B cell (primary cell): ENCODE data around the gene FLRT1. TPM values are rescaled to one million over a fixed set of nuclear protein-coding genes. Genes with fewer than 3 reads are reported as not detected.

Experiments used
- ATAC-seq: fragments of 200-7000 bp; cut with Tn5 transposase; one replicate; pipeline ENCODE4 v1.10.0; 2021; ENCODE audit warnings: low read depth, mild to moderate bottlenecking, moderate number of reproducible peaks, moderate library complexity
- CTCF ChIA-PET: fragments of 350-600 bp; sonication (Branson Sonifier 250); formaldehyde crosslinking; loops from one replicate; lab custom pipeline; 2021; ENCODE audit warnings: antibody characterized with exemption, inconsistent platforms; lab: Charles Lee
- POLR2A ChIA-PET: fragments of 350-600 bp; sonication (Branson Sonifier 250); formaldehyde crosslinking; loops from one replicate; lab custom pipeline; 2021; ENCODE audit warnings: antibody characterized with exemption; lab: Charles Lee
- DNase-seq: peaks from one replicate; pipeline ENCODE4 v3.0.0; 2013
- H2AFZ ChIP-seq: 2 replicates; pipeline ENCODE4 v1.6.1; 2012; ENCODE audit warnings: mild to moderate bottlenecking, low read depth, low read length; ENCODE audit not compliant: insufficient read depth, poor library complexity, severe bottlenecking
- H3K27ac ChIP-seq, 2 donors: 1 replicate in 1 of 2; 2 replicates in 1 of 2; pipeline ENCODE4 v1.5.1; 2012 to 2013; ENCODE audit warnings: low read length in 2 of 2, mild to moderate bottlenecking in 2 of 2, moderate library complexity in 1 of 2
- H3K27me3 ChIP-seq, 4 experiments: fragments of 200-600 bp in 1 of 4; sonication (generic) in 1 of 4; replicated peaks in 1 of 4; 1 replicate in 2 of 4; 2 replicates in 2 of 4; pipeline versions ENCODE4 v1.6.1 to v1.7.0; 2013 to 2016; ENCODE audit warnings: low read length in 3 of 4, mild to moderate bottlenecking in 2 of 4, mixed read lengths in 1 of 4, moderate library complexity in 1 of 4; ENCODE audit not compliant: insufficient read depth in 4 of 4, control insufficient read depth in 3 of 4; ENCODE audit errors: control extremely low read depth in 1 of 4
- H3K36me3 ChIP-seq, 2 experiments: replicated peaks in 1 of 2; 1 replicate in 1 of 2; 2 replicates in 1 of 2; pipeline versions ENCODE4 v1.6.1 to v1.7.1; 2013; ENCODE audit warnings: low read length in 1 of 2; ENCODE audit not compliant: insufficient read depth in 2 of 2, control insufficient read depth in 1 of 2; ENCODE audit errors: control extremely low read depth in 1 of 2, extremely low read depth in 1 of 2
- H3K4me1 ChIP-seq, 2 donors: fragments of 200-600 bp in 1 of 2; sonication (generic) in 1 of 2; 1 replicate in 1 of 2; 2 replicates in 1 of 2; pipeline versions ENCODE4 v1.5.1 to v1.6.1; 2013 to 2017; ENCODE audit warnings: low read length in 2 of 2; ENCODE audit not compliant: control insufficient read depth in 2 of 2, insufficient read depth in 2 of 2
- H3K4me2 ChIP-seq: replicated peaks from 2 replicates; pipeline ENCODE3; 2012; ENCODE audit warnings: mild to moderate bottlenecking, low read depth, low read length; ENCODE audit not compliant: poor library complexity, severe bottlenecking
- H3K4me3 ChIP-seq, 5 experiments: fragments of 200-600 bp in 1 of 5; sonication (generic) in 1 of 5; 1 replicate in 3 of 5; 2 replicates in 2 of 5; pipeline versions ENCODE4 v1.5.1 to v1.7.0; 2011 to 2016; ENCODE audit warnings: low read length in 4 of 5, mild to moderate bottlenecking in 4 of 5, low read depth in 2 of 5, control low read depth in 1 of 5, moderate library complexity in 1 of 5; ENCODE audit not compliant: insufficient read depth in 1 of 5; ENCODE audit errors: control extremely low read depth in 1 of 5, extremely low read depth in 1 of 5
- H3K79me2 ChIP-seq: fragments of 200-600 bp; sonication (generic); one replicate; pipeline ENCODE4 v1.6.0; 2016; ENCODE audit warnings: low read length; ENCODE audit not compliant: control insufficient read depth, insufficient read depth
- H3K9ac ChIP-seq: fragments of 200-600 bp; sonication (generic); 2 replicates; pipeline ENCODE4 v1.6.1; 2017; ENCODE audit warnings: mild to moderate bottlenecking, low read length, moderate library complexity
- H3K9me3 ChIP-seq, 3 donors: one replicate each; pipeline versions ENCODE4 v1.6.1 to v1.7.1; 2013; ENCODE audit warnings: low read length in 2 of 3; ENCODE audit not compliant: control insufficient read depth in 2 of 3, insufficient read depth in 1 of 3; ENCODE audit errors: control extremely low read depth in 1 of 3
- H4K20me1 ChIP-seq: 2 replicates; pipeline ENCODE4 v1.6.0; 2012; ENCODE audit warnings: mild to moderate bottlenecking, low read length; ENCODE audit not compliant: insufficient read depth, control insufficient read depth, poor library complexity, severe bottlenecking
- H3K27ac Mint-ChIP-seq: one replicate; pipeline ENCODE4 v1.8.0; 2021; ENCODE audit warnings: mixed read lengths
- H3K27me3 Mint-ChIP-seq: one replicate; pipeline ENCODE4 v1.8.0; 2021; ENCODE audit warnings: mixed read lengths
- H3K4me1 Mint-ChIP-seq: one replicate; pipeline ENCODE4 v1.8.0; 2021; ENCODE audit warnings: mixed read lengths
- H3K4me3 Mint-ChIP-seq: one replicate; pipeline ENCODE4 v1.8.0; 2021; ENCODE audit warnings: mixed read lengths
- H3K9me3 Mint-ChIP-seq: one replicate; pipeline ENCODE4 v1.8.0; 2022; ENCODE audit warnings: mixed read lengths; ENCODE audit not compliant: insufficient read depth
- CTCF ChIP-seq: fragments of 200-600 bp; IDR thresholded peaks from one replicate; pipeline ENCODE4 v1.8.0; 2022; ENCODE audit warnings: antibody characterized with exemption, mild to moderate bottlenecking
- EZH2 ChIP-seq: IDR thresholded peaks from 2 replicates; pipeline ENCODE4 v1.6.1; 2012; ENCODE audit warnings: borderline replicate concordance, low read depth, mild to moderate bottlenecking, moderate library complexity, low read length; ENCODE audit not compliant: insufficient read depth, poor library complexity, severe bottlenecking
- WGBS: methylation state at CpG from one replicate; pipeline ENCODE4 v1.1.5; 2013; ENCODE audit warnings: missing lambda C conversion rate; ENCODE audit not compliant: insufficient coverage; 5-methylcytosine and 5-hydroxymethylcytosine counted together
- intact Hi-C: fragments of 100-400 bp; cut with micrococcal nuclease; formaldehyde crosslinking; loops from one replicate; pipeline ENCODE4 v1.10.0; 2022
- polyA plus RNA-seq: library from polyadenylated mRNA; depleted of rRNA; stranded (reverse); fragments of >200 nt; gene quantifications from 2 replicates; pipeline ENCODE4 v1.2.3, GENCODE V29; 2012
- total RNA-seq, 2 donors: library from RNA; stranded (reverse); fragments of 120-200 nt in 1 of 2; gene quantifications; 1 replicate in 1 of 2; 2 replicates in 1 of 2; pipeline versions ENCODE4 v1.2.3 to v1.2.4, GENCODE V29; 2013 to 2022

FLRT1 gene
- total and polyA plus RNA-seq, 2 donors (not counting 1 experiment from before 2014, with no cell fraction given), result not detected

- H3K9me3 Mint-ChIP-seq, result no peaks in the 10 kb centered on the region
- H3K27ac Mint-ChIP-seq, result no peak overlapping the region
- Histone ChIP-seq H3K79me2 (no peaks in the 10 kb centered on the region), H3K9ac (no peak overlapping the region), H2AFZ (no peak overlapping the region), H3K4me3 (no peak overlapping the region), H3K4me2 (no peak overlapping the region), H3K4me1 (no peaks in the 10 kb centered on the region), H3K27me3 (peaks cover 0 to 2% (median 0%) of the 10 kb centered on the region in 4 experiments), H3K27ac (no peak overlapping the region), H4K20me1 (no peaks in the 10 kb centered on the region), H3K36me3 (no peaks in the 10 kb centered on the region), H3K9me3 (no peaks in the 10 kb centered on the region)
- DNase-seq (no peak), ATAC-seq (no peak)
- no peaks in the 10 kb centered on the region for H3K4me1 Mint-ChIP-seq
- peaks cover 4% of the 10 kb centered on the region for H3K27me3 Mint-ChIP-seq
- ChIA-PET CTCF (no interaction called here), POLR2A (no interaction called here)
- no peak overlapping the region for H3K4me3 Mint-ChIP-seq
- 93% methylated on average over 26 of the region's 27 CpGs for WGBS
- intact Hi-C loops, result no loop called here
- TF ChIP-seq EZH2, result no peak
- TF ChIP-seq CTCF, result no peak
Measured at GRCh38 chr11:64084951-64085710, 49.4 kb downstream of the FLRT1 start.

Other genes starting within 250 kb of the FLRT1 start
- 23.9 and 27.5 TPM in 2 replicates for gene SPINDOC, start 222.5 kb upstream of the FLRT1 start, total RNA-seq
- gene SPINDOC, start 222.5 kb upstream of the FLRT1 start, polyA plus RNA-seq, result 9.6 and 10.5 TPM in 2 replicates
- gene MARK2, start 196.8 kb upstream of the FLRT1 start, total RNA-seq, result 55.9 and 58.1 TPM in 2 replicates
- gene MARK2, start 196.8 kb upstream of the FLRT1 start, polyA plus RNA-seq, result 46.4 and 47.2 TPM in 2 replicates
- not detected in 2 replicates for gene RCOR2, start 118.8 kb upstream of the FLRT1 start, total RNA-seq
- not detected in 2 replicates for gene RCOR2, start 118.8 kb upstream of the FLRT1 start, polyA plus RNA-seq
- gene NAA40, start 96.9 kb upstream of the FLRT1 start, total RNA-seq, result 41.3 and 52.1 TPM in 2 replicates
- 47.7 and 64.6 TPM in 2 replicates for gene NAA40, start 96.9 kb upstream of the FLRT1 start, polyA plus RNA-seq
- gene COX8A, start 61.3 kb upstream of the FLRT1 start, total RNA-seq, result 92.6 and 99.0 TPM in 2 replicates
- 171 and 244 TPM in 2 replicates for gene COX8A, start 61.3 kb upstream of the FLRT1 start, polyA plus RNA-seq
- gene OTUB1, start 49.5 kb upstream of the FLRT1 start, total RNA-seq, result 71.0 and 78.2 TPM in 2 replicates
- gene OTUB1, start 49.5 kb upstream of the FLRT1 start, polyA plus RNA-seq, result 93.4 and 119 TPM in 2 replicates
- gene MACROD1, start 130.2 kb downstream of the FLRT1 start, total RNA-seq, result 6.8 and 8.6 TPM in 2 replicates
- 2.7 and 3.6 TPM in 2 replicates for gene MACROD1, start 130.2 kb downstream of the FLRT1 start, polyA plus RNA-seq
- 78.7 and 87.8 TPM in 2 replicates for gene STIP1, start 150.2 kb downstream of the FLRT1 start, total RNA-seq
- gene STIP1, start 150.2 kb downstream of the FLRT1 start, polyA plus RNA-seq, result 42.1 and 49.8 TPM in 2 replicates
- gene FERMT3, start 170.8 kb downstream of the FLRT1 start, total RNA-seq, result 96.2 and 106 TPM in 2 replicates
- 152 and 170 TPM in 2 replicates for gene FERMT3, start 170.8 kb downstream of the FLRT1 start, polyA plus RNA-seq
- 59.6 and 62.0 TPM in 2 replicates for gene TRPT1, start 190.3 kb downstream of the FLRT1 start, total RNA-seq
- 112 and 145 TPM in 2 replicates for gene TRPT1, start 190.3 kb downstream of the FLRT1 start, polyA plus RNA-seq
- gene NUDT22, start 190.3 kb downstream of the FLRT1 start, total RNA-seq, result 97.2 and 104 TPM in 2 replicates
- gene NUDT22, start 190.3 kb downstream of the FLRT1 start, polyA plus RNA-seq, result 109 and 139 TPM in 2 replicates
- gene DNAJC4, start 194.6 kb downstream of the FLRT1 start, total RNA-seq, result 65.9 and 74.4 TPM in 2 replicates
- 93.1 and 105 TPM in 2 replicates for gene DNAJC4, start 194.6 kb downstream of the FLRT1 start, polyA plus RNA-seq
- gene VEGFB, start 198.7 kb downstream of the FLRT1 start, total RNA-seq, result 152 and 153 TPM in 2 replicates
- gene VEGFB, start 198.7 kb downstream of the FLRT1 start, polyA plus RNA-seq, result 56.4 and 64.6 TPM in 2 replicates
- 23.7 and 25.7 TPM in 2 replicates for gene FKBP2, start 205.2 kb downstream of the FLRT1 start, total RNA-seq
- gene FKBP2, start 205.2 kb downstream of the FLRT1 start, polyA plus RNA-seq, result 38.2 and 56.5 TPM in 2 replicates
- gene PPP1R14B, start 211.0 kb downstream of the FLRT1 start, total RNA-seq, result 39.2 and 41.2 TPM in 2 replicates
- gene PPP1R14B, start 211.0 kb downstream of the FLRT1 start, polyA plus RNA-seq, result 35.9 and 51.0 TPM in 2 replicates
- 7.6 and 8.1 TPM in 2 replicates for gene PLCB3, start 215.6 kb downstream of the FLRT1 start, total RNA-seq
- 2.7 and 3.0 TPM in 2 replicates for gene PLCB3, start 215.6 kb downstream of the FLRT1 start, polyA plus RNA-seq
- 24.0 and 25.0 TPM in 2 replicates for gene BAD, start 248.7 kb downstream of the FLRT1 start, total RNA-seq
- 22.7 and 39.1 TPM in 2 replicates for gene BAD, start 248.7 kb downstream of the FLRT1 start, polyA plus RNA-seq
- gene GPR137, start 249.9 kb downstream of the FLRT1 start, total RNA-seq, result 62.5 and 66.1 TPM in 2 replicates
- 49.9 and 58.8 TPM in 2 replicates for gene GPR137, start 249.9 kb downstream of the FLRT1 start, polyA plus RNA-seq